Stimulated activated CD8-positive, alpha-beta memory T cell treated with anti-CD3 and anti-CD28 coated beads, Interleukin-15, amount 100 ng/mL, for 4 hours (primary cell): ENCODE measurements around the gene ZC3H6.
A peak's percentile ranks its signal among the peaks of the same experiment; 100 is the strongest.

Experiments used
- DNase-seq, 2 donors: peaks; one replicate each; pipeline ENCODE4 v3.0.0-alpha.2; 2020; ENCODE audit warnings: low read depth in 2 of 2

The ZC3H6 gene, protein sequence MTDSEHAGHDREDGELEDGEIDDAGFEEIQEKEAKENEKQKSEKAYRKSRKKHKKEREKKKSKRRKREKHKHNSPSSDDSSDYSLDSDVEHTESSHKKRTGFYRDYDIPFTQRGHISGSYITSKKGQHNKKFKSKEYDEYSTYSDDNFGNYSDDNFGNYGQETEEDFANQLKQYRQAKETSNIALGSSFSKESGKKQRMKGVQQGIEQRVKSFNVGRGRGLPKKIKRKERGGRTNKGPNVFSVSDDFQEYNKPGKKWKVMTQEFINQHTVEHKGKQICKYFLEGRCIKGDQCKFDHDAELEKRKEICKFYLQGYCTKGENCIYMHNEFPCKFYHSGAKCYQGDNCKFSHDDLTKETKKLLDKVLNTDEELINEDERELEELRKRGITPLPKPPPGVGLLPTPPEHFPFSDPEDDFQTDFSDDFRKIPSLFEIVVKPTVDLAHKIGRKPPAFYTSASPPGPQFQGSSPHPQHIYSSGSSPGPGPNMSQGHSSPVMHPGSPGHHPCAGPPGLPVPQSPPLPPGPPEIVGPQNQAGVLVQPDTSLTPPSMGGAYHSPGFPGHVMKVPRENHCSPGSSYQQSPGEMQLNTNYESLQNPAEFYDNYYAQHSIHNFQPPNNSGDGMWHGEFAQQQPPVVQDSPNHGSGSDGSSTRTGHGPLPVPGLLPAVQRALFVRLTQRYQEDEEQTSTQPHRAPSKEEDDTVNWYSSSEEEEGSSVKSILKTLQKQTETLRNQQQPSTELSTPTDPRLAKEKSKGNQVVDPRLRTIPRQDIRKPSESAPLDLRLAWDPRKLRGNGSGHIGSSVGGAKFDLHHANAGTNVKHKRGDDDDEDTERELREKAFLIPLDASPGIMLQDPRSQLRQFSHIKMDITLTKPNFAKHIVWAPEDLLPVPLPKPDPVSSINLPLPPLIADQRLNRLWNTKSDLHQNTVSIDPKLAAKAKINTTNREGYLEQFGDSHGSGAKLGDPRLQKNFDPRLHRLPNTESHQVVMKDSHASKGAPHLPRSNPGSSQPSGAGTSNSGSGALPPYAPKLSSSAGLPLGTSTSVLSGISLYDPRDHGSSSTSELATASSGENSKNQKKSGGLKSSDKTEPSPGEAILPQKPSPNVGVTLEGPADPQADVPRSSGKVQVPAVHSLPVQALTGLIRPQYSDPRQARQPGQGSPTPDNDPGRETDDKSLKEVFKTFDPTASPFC

DNA sequence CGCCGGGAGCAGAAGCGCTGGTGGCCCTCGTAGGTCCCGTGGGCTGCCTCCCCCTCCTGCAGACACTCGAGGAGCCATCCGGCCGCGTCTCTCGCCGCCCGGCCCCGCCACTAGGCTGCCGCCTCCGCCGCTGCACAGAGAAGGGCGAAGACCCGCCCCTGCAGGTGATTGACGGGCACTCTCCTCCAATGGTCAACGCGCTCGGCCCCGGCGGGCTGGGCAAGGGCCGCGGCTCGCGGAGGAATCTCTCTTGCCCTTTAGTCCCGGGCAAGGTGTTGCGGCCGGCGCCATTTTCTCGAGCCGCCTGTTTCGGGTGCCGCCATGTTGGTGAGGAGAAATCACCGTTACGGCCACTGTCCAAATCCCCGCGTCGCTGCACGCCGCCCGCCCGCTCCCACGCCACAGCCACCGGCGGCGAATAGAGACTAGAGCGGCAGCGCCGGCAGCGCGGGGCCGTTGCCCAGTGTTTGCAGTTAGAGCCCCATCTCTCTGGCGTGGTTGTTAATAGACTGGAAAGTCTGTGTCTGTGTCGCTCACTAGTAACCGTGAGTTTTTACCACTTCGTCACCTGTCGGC, at the start of gene ZC3H6:
TSS of gene ZC3H6 (plus strand) at position 287 of the 576 bp plus-strand sequence. CDS start 398 bp downstream, outside the sequence.
- DNase-seq, result peak; percentile 98 to 99

DNA sequence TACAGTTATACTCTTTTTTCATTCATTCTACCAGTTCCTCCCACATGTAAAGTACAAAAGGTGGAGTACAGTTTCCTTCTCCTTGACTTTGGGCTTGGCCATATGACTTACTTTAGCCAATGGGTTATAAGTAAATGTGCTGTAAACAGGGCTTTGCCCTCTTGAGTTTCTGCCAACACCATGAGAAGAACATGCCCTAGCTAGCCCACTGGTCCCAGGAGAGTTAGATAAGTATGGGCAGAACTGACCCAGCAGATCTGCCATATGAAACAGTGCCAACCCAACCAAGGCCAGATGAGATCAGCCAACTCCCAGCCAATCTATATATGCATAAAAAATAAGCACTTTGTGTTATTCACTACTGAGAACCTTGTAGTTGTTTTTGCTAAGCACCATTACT, 46.0 kb upstream of the ZC3H6 start:
- no peak for DNase-seq

DNA sequence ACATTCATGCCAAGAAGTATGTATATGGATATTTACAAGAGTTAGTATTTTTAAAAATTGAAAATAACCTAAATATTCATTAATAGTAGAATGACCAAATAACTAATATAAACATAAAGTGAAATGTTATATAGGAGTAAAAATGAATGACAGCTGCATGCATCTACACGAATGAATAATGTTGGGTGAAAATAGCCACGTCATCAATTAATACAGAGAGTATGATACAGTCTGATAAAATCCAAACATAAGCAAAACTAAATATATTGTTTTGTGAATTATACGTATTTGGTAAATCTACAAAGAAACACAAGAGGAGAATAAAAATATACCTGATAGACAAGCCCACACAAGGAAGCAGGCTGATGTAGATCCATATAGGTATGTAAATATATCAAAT, 45.0 kb upstream of the ZC3H6 start:
- DNase-seq, result no peak

DNA sequence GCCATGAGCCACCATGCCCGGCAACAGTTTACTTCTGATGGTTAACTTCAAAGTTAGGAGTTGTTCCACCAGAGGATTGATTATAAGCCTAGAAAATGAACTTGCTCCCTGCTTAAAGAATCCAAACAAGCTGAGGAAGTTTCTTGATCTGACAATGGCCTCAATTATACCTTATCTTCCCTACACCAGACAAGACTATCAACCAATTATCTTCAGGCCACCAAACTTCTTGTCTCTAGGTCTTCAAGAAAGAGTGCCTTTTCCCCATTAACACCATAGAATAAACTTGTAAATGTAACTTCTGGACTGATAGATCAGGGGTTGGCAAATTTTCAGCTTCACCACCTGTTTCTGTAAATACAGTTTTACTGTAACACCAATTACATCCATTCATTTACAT, 35.5 kb upstream of the ZC3H6 start:
- DNase-seq, result no peak

DNA sequence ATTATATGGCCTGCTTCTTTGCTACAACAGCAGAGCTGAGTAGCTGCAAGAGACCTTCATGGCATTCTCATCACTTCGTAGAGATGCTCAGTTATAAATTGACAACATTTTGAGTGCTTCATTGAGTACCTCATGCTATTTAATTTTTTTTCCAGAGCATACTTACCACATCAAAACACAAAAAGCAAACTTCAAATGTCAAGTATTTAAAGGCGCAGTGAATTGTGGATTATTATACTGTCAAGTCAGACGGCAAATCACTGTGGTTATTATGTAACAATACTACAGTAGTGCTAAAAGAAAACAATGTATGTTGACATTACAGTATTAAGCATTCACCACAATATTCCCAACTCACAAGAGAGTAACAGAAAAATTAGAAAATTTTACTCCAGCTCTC, 33.0 kb upstream of the ZC3H6 start:
- no peak for DNase-seq

DNA sequence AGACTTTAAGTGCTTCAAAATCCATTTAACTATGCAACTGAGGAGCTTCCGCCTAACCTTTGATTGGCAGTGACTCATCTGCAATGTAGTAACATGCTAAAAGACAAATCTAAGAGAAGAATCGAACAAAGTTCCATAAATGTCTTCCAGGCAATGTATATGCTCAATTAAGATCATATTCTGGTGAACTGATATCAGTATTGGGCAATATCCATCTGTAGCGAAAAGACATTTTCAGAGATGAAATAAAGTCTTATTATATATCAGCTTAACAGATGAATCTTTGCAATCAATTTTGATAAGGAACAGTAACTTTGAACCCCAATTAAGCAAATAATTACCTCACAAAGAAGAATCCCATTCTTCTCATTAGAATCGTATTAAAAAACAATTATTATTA, 32.2 kb upstream of the ZC3H6 start:
- DNase-seq, result no peak

DNA sequence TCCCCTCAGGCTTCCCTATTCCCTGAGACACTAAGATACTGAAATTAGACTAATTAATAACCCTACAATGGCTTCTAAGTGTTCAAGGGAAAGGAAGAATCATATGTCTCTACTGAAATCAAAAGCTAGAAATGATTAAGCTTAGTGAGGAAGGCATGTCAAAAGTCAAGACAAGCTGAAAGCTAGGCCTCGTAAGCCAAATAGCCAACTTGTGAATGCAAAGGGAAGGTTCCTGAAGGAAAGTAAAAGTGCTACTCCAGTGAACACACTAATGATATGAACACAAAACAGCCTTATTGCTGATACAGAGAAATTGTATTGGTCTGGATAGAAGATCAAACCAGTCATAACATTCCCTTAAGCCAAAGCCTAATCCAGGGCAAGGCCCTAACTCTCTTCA, 30.5 kb upstream of the ZC3H6 start:
- no peak for DNase-seq

DNA sequence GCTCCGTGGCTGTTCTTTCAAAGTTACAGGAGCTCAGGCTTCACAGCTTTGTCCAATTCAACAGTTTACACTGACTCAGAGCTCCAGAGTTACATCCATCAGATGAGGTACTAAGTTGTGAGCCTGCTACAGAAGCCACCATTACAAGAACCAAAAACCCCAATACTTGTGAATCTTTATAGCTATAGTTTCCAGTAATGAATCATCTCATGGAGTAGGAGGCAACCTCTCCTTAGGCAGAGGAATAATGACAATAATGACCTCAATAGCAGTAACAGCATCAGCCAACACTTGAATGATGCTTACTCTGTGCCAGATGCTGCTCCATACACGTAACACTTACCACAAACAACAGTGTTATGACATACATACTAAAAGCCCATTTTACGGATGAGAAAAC, 24.1 kb upstream of the ZC3H6 start:
- DNase-seq, result no peak

DNA sequence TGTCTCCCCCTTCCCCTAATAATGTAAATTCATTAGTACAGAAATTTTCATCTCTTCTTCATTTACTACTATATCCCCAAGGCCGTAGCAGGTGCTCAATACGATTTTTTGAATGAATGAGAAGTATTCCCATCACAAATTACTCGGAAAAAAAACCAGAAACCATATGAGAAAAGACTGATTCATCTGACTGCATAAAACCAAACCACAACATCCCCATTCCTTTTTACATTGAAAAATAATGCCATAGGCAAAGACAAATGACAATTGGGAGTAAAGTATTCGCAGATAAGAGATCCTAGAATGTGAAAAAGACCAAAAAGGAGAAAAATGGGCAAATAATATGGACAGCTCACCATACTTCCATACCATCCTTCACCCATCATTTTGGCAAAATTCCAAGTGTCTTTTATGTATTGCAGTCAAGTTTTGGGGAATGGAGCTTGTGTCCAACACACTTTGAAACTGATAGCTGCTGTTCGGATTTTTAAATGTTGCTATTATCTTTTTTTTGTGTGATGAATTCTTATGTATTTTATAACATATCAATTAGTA, 22.1 kb upstream of the ZC3H6 start:
- DNase-seq, result no peak

DNA sequence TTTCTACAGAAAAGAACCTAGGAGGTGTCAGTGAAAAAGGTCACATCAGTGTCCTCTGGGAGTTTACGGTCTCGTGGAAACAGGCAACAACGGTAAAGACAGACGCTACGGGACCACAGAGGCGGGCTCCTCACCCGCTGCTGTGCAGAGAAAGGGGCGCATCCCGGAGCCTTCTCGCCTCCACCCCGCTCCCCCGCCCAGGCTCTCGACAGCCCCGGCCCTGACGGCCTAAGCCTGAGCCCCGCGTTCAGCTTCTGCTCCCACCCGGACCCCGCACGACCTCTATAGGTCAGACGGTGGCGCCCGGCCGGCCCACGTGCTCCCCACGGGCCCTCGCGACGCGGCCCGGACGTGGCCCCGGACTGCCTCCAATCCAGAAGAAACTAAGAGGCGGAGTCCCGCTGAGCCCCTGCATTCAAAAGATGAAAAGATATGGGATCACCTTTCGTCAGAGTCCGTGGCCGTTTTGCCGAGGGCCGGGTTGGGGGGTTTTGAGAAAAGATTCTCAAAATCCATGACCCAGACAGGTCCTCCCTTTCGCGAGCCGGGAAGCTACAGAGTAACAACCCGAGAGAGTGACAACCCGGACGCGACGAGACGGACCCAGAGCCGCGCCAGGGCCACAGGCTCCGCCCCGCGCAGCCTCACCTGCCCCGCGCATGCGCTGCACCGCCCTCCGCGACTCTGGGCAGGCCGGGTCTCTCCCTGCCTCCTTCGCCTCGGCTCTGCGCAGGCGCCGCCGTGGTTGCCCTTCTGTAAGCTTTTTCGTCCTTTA, 20.7 kb upstream of the ZC3H6 start, which contains the start of gene ZC3H8:
TSS of gene ZC3H8 (minus strand) at position 577 of the 775 bp plus-strand sequence. CDS start at position 516, 61 bp downstream.
- peak; percentile 91 to 94 for DNase-seq

DNA sequence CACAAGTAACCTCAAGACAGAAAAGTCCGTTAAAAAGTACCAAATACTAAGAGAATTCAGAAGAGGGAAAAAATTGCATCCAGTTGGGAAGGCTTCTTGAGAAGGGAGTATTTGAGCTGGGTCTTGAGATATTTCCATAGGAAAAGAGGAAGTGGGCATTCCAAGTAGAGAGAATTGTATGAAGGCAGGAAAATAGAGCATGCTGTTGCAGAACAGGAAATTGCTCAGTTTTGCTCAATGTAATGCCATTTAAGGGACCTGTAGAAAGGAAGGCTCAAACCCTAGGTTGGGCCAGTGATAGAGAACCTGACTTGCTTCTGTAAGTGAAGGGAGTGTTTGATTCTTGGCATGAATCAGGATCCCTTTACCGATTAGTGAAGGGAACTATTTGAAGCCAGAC, 19.5 kb upstream of the ZC3H6 start:
- DNase-seq, result no peak

DNA sequence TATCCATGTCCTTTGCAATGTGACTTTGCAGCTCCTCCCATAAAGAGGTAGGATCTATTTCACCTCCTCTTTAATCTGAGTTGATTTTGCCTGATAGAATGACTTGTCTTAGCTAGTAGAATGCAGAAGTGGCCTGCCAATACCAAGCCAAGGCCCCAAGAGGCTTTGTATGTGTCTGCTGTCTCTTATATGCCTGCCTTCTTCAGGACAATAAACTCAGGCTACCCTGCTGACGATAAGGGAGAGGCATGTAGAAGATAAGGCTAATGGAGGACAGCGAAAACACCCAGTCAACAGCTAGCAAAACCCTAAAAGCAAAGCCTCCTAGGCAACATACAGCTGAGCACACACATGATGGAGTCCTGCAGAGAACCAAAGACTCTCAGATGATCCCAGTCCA, 18.7 kb upstream of the ZC3H6 start:
- DNase-seq, result no peak

DNA sequence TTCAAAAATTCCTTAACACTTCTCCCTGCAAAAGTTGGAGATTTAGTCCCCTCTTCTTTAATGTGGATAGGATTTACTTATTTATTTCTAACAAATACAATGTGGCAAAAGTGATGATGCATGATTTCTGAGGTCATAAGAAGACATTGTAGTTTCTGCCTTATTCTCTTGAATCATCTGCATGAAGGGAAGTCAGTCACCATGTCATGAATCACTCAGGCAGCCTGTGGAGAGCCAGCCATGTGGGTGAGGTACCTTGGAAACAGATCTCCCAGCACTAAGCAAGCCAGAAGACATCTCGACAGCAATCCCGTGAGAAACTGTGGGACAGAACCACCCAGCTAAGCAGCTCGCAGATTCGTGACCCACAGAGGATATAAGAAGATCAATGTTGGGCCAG, 17.8 kb upstream of the ZC3H6 start:
- no peak for DNase-seq

DNA sequence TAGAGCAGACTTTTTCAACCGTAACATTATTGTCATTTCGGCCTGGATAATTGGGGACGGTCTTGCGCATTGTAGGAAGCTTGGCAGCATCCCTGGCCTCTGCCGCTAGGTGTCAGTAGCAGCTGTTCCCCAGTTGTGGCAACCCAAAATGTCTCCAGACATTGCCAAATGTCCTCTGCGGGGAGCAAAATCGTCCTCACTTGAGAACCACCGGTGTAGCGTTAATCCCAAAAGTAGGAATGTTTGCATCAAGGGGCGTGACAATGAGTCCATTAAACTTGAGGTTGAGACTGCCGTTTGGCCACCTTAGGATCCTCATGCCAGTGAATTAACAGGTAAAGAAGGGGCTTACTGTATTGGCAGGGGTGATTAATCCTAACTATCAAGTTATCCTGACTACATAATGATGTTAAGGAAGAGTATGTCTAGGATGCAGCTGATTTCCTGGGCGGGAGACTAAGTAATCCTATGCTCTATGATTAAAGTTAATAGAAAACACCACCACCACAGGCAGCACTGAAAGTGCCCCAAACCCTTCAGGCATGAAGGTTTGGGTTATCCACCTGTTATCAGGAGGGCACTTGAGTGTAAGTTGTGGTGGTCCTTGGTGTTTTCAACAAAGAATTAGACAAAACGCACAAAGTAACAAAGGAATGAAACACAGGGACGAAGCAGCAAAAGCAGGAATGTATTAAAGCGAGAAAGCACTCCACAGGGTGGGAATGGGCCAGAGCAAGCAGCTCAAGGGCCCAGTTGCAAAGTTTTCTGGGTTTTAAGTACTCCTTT, 15.7 kb upstream of the ZC3H6 start:
- peak; percentile 53 to 73 for DNase-seq

DNA sequence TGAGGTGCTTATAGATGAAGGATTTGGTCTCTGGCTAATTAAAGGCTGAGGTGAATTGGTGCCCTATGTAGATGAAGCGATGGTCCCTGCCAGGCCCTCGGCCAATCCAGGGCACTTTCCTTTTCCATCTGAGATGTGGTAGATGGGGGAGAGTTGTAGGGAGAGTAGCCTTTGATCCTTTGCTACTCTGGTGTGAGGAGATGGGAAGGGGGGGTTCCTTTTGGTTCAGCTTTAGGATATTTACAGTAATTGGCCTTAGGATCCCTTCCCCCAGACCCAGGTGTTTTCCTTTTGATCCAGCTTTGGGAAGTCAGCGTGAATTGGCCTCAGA, 15.1 kb upstream of the ZC3H6 start:
- no peak for DNase-seq

DNA sequence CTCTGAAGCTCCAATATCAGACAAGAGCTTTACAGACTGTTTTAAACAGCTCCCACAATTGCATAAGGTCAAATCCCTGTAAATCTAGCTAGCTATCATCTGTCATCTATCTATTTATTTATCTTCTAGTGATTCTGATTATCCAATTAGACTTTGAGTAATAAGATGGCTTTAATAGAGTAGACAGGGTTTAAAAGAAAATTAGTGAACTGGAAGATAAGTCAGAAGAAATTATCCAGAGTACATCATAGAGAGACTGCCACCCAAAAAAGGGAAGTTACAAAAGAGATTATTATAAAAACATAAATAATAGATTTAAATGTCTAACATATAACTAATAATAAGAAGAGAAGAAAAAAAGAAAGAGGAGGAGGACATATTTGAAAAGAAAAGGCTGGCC, 12.5 kb upstream of the ZC3H6 start:
- DNase-seq, result no peak

DNA sequence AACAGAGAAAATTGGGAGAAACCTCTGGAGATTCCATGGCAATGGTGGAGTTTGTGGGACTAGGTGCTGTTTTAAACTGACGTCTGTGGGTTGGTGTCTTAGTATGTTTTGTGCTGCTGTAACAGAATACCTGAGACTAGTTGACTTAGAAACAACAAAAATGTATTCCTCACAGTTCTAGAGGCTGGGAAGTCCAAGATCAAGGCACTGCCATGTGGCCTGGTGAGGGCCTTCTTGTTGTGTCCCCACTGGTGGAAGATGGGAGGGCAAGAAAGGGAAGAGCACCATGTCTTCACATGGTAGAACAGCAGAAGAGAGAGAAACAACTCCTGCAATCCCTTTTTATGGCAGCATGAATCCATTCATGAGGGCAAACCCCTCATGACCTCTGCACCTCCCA, 6.8 kb upstream of the ZC3H6 start:
- no peak for DNase-seq

DNA sequence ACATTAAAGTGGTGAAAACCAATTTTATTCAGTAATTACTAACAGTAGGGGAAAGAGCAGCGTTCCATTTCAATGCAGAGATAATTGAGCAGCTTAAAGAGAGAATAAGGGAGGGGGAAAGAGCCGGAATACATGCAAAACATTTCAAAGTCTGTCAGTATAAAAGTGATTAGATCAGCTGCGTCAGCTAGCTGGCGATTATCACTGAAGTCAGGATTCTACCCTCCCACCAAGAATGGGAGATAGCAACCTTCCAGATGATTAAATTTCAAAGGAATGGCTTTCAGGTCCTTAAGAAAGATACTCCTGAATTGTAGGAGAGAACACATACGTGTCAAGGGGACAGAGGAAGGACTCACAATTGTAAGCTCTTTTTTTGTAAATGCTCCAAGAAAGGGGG, 2.7 kb upstream of the ZC3H6 start:
- no peak for DNase-seq

DNA sequence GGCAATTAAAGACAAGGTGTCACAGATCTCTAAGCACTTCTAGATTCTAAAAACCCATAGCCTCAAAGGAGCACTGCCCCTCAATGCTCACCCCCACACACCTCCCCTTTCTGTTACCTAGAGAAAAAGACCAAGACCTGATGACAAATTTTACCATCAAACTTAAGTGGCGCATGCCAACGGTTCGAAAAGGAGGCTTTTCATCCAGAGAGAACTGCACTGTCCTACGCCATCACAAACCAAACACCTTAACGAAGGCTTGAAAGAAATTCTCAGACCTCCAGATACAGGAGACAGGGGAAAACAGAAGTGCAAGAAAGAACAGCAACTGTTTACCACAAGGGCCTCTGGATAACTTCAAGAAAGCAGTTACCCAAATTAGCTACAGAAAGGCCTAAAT, 2.0 kb upstream of the ZC3H6 start:
- no peak for DNase-seq
